ENCODE results near the gene ETS1. TPM values are rescaled to one million over a fixed set of nuclear protein-coding genes. Genes with fewer than 3 reads are reported as not detected.

ETS1 gene
- polyA plus RNA-seq, 1 donor (not counting 4 experiments of a cell fraction or from before 2014, with no cell fraction given): 41.0 TPM

DNA sequence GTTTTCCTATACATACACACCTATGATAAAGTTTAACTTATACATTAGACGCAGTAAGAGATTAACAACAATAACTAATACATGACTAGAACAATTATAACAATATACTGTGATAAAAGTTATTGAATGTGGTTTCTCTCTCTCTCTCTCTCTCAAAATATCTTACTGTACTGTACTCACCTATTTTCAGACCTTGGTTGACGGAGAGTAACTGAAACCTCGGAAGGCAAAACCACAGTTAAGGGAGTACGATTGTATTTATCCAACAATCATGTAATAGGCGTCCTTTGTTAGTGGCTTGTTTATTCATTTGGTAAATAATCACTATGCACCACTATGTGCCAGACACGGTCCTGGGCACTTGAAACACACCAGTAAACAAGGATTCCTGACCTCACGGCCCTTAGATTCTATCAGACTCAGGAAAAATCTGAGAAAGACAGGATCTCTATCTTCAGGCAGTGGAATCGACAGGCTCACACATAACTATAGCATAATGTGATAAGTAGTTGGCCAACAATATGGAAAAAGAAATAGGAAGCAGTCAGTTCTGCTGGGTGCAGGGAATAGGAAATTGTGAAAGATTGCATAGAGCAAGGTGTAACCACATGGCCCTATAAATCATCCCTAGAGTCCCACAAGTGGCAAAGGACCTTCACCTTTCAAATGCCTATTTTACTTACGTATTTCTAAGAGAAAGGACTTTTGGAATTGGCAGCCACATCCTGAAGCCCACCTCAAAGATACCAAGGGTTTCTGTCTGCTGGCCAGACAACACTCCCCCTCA lies 12.0 kb downstream of the ETS1 start:
- Histone ChIP-seq H2AFZ (ENCODE audit: control insufficient read depth, low read length) (no peak overlapping the region), H3K9me1 (ENCODE audit: control insufficient read depth, extremely low read depth, insufficient read depth, low read length) (no peaks in the 10 kb centered on the region), H3K27me3 (ENCODE audit: control insufficient read depth, extremely low read depth, insufficient read depth, low read length) (peaks cover 3% of the 10 kb centered on the region), H3K4me1 (ENCODE audit: control insufficient read depth, extremely low read depth, insufficient read depth, low read length) (peaks cover 2% of the 10 kb centered on the region), H3K9me3 (ENCODE audit: control insufficient read depth, low read depth, low read length) (no peaks in the 10 kb centered on the region), H4K20me1 (ENCODE audit: control insufficient read depth, extremely low read depth, insufficient read depth, low read length) (no peaks in the 10 kb centered on the region), H3K9ac (ENCODE audit: control insufficient read depth, extremely low read depth, insufficient read depth, low read length) (no peak overlapping the region), H3K4me2 (ENCODE audit: control insufficient read depth, extremely low read depth, insufficient read depth, low read depth, low read length) (no peak overlapping the region), H3K36me3 (ENCODE audit: control insufficient read depth in 2 of 2, extremely low read depth in 1 of 2, insufficient read depth in 2 of 2, low read length in 2 of 2) (no peaks in the 10 kb centered on the region), H3K27ac (ENCODE audit: control insufficient read depth, insufficient read depth, low read length) (no peak overlapping the region), H3K79me2 (ENCODE audit: control insufficient read depth, insufficient read depth, low read length) (no peaks in the 10 kb centered on the region), H3K4me3 (ENCODE audit: control insufficient read depth in 2 of 3, extremely low read depth in 1 of 3, insufficient read depth in 2 of 3, low read depth in 1 of 3, low read length in 3 of 3) (no peak overlapping the region)
- DNase-seq (ENCODE audit: low read depth, low spot score) (no peak), FAIRE-seq (no peak)
- dilution Hi-C loops (cut with MboI; ENCODE audit: extremely low pct_ligation_motif_present, low sequenced_read_pairs): no loop called here
- no peak for TF ChIP-seq CTCF (optimal IDR thresholded peaks at IDR 0.05 in 1 of 3, IDR thresholded peaks at IDR 0.05 in 1 of 3, conservative IDR thresholded peaks at IDR 0.05 in 1 of 3; ENCODE audit: extremely low read depth in 1 of 3, insufficient read depth in 2 of 3, low read length in 3 of 3)
- no peak for TF ChIP-seq EZH2 (IDR thresholded peaks at IDR 0.05; ENCODE audit: low read length)

GRCh38 chr11:128574576-128575011 lies 12.8 kb downstream of the ETS1 start:
- dilution Hi-C loops (cut with MboI; ENCODE audit: extremely low pct_ligation_motif_present, low sequenced_read_pairs): no loop called here
- Histone ChIP-seq H3K4me1 (ENCODE audit: control insufficient read depth, extremely low read depth, insufficient read depth, low read length) (peaks cover 2% of the 10 kb centered on the region), H3K9me1 (ENCODE audit: control insufficient read depth, extremely low read depth, insufficient read depth, low read length) (no peaks in the 10 kb centered on the region), H3K4me2 (ENCODE audit: control insufficient read depth, extremely low read depth, insufficient read depth, low read depth, low read length) (no peak overlapping the region), H3K36me3 (ENCODE audit: control insufficient read depth in 2 of 2, extremely low read depth in 1 of 2, insufficient read depth in 2 of 2, low read length in 2 of 2) (no peaks in the 10 kb centered on the region), H4K20me1 (ENCODE audit: control insufficient read depth, extremely low read depth, insufficient read depth, low read length) (no peaks in the 10 kb centered on the region), H3K27ac (ENCODE audit: control insufficient read depth, insufficient read depth, low read length) (no peak overlapping the region), H3K79me2 (ENCODE audit: control insufficient read depth, insufficient read depth, low read length) (no peaks in the 10 kb centered on the region), H3K9ac (ENCODE audit: control insufficient read depth, extremely low read depth, insufficient read depth, low read length) (no peak overlapping the region), H3K4me3 (ENCODE audit: control insufficient read depth in 2 of 3, extremely low read depth in 1 of 3, insufficient read depth in 2 of 3, low read depth in 1 of 3, low read length in 3 of 3) (no peak overlapping the region), H2AFZ (ENCODE audit: control insufficient read depth, low read length) (no peak overlapping the region), H3K27me3 (ENCODE audit: control insufficient read depth, extremely low read depth, insufficient read depth, low read length) (peaks cover 3% of the 10 kb centered on the region), H3K9me3 (ENCODE audit: control insufficient read depth, low read depth, low read length) (no peaks in the 10 kb centered on the region)
- FAIRE-seq: no peak
- no peak for DNase-seq (ENCODE audit: low read depth, low spot score)
- no peak for TF ChIP-seq CTCF (optimal IDR thresholded peaks at IDR 0.05 in 1 of 3, IDR thresholded peaks at IDR 0.05 in 1 of 3, conservative IDR thresholded peaks at IDR 0.05 in 1 of 3; ENCODE audit: extremely low read depth in 1 of 3, insufficient read depth in 2 of 3, low read length in 3 of 3)
- no peak for TF ChIP-seq EZH2 (IDR thresholded peaks at IDR 0.05; ENCODE audit: low read length)

All from keratinocyte (primary cell).